ENCODE data around the gene CROCC2.

GRCh38 chr2:240951045-240951594, 45.0 kb downstream of the CROCC2 start:
- TF ChIP-seq CTCF (optimal IDR thresholded peaks at IDR 0.05 in 1 of 3, IDR thresholded peaks at IDR 0.05 in 1 of 3, conservative IDR thresholded peaks at IDR 0.05 in 1 of 3; ENCODE audit: extremely low read depth in 1 of 3, insufficient read depth in 2 of 3, low read length in 3 of 3), result no peak
- no peak for TF ChIP-seq EZH2 (IDR thresholded peaks at IDR 0.05; ENCODE audit: low read length)

Data from keratinocyte (primary cell).